ENCODE measurements around the gene CCL1. TPM values are rescaled to one million over a fixed set of nuclear protein-coding genes. Genes with fewer than 3 reads are reported as not detected.

Gene CCL1
- total RNA-seq, 1 experiment from 2014 or later, result not detected

DNA sequence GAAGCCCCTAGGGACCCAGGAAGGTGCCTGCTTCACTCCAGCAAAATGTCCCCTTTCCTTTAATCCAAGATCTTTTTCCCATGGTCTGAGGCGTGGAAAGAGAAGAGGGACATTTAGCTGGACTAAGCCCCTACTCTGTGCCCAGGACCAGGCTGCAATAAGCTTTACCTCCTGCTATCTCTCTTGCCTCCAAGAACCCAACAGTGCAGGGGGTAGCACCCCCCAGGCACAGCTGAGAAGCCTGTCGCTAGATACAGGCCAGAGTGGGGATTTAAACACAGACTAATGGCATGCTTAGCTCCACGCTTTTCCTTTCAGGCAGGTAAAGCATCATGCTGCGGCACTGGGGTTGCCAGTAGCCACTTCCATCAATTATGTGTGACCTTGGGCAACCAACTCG, 24.5 kb upstream of the CCL1 start:
- no peaks in the 10 kb centered on the region for H3K9me3 ChIP-seq (ENCODE audit: control insufficient read depth, insufficient read depth, low read depth, low read length)
- H3K36me3 ChIP-seq (ENCODE audit: control insufficient read depth, insufficient read depth, low read length), result no peaks in the 10 kb centered on the region
- H3K4me1 ChIP-seq (ENCODE audit: control insufficient read depth, insufficient read depth, low read length), result no peaks in the 10 kb centered on the region
- no peak overlapping the region for H3K4me3 ChIP-seq (ENCODE audit: low read depth in 2 of 2, low read length in 2 of 2)
- DNase-seq (ENCODE audit: low read depth, low spot score) (no peak), ATAC-seq (no peak)
- TF ChIP-seq, protein P1, sequence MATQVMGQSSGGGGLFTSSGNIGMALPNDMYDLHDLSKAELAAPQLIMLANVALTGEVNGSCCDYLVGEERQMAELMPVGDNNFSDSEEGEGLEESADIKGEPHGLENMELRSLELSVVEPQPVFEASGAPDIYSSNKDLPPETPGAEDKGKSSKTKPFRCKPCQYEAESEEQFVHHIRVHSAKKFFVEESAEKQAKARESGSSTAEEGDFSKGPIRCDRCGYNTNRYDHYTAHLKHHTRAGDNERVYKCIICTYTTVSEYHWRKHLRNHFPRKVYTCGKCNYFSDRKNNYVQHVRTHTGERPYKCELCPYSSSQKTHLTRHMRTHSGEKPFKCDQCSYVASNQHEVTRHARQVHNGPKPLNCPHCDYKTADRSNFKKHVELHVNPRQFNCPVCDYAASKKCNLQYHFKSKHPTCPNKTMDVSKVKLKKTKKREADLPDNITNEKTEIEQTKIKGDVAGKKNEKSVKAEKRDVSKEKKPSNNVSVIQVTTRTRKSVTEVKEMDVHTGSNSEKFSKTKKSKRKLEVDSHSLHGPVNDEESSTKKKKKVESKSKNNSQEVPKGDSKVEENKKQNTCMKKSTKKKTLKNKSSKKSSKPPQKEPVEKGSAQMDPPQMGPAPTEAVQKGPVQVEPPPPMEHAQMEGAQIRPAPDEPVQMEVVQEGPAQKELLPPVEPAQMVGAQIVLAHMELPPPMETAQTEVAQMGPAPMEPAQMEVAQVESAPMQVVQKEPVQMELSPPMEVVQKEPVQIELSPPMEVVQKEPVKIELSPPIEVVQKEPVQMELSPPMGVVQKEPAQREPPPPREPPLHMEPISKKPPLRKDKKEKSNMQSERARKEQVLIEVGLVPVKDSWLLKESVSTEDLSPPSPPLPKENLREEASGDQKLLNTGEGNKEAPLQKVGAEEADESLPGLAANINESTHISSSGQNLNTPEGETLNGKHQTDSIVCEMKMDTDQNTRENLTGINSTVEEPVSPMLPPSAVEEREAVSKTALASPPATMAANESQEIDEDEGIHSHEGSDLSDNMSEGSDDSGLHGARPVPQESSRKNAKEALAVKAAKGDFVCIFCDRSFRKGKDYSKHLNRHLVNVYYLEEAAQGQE (IDR thresholded peaks at IDR 0.05; ENCODE audit: insufficient read depth in 1 of 2, low read depth in 2 of 2, low read length in 1 of 2), result no peak
- TF ChIP-seq POLR2AphosphoS5 (IDR thresholded peaks at IDR 0.05; ENCODE audit: low read depth, low read length) (no peak), CTCF (IDR thresholded peaks at IDR 0.05) (no peak), SIN3A (IDR thresholded peaks at IDR 0.05; ENCODE audit: borderline replicate concordance, insufficient read depth, low read depth, low read length) (no peak), TCF7L2 (IDR thresholded peaks at IDR 0.05; ENCODE audit: low read depth, low read length) (no peak)
- in situ Hi-C loops (cut with HindIII; ENCODE audit: low pct_unique_long_range_greater_than_20kb, low sequenced_read_pairs) (no loop called here), intact Hi-C loops (cut with micrococcal nuclease; ENCODE audit: unreplicated experiment) (no loop called here)
- no TSS peak for BruUV-seq (replicated peaks)
- CTCF ChIA-PET, result no interaction called here
- H3K27ac ChIP-seq (ENCODE audit: low read length), result no peak overlapping the region
- POLR2A ChIA-PET, result no interaction called here
- peaks cover 3% of the 10 kb centered on the region for H3K27me3 ChIP-seq (ENCODE audit: control insufficient read depth, insufficient read depth, low read length)

GRCh38 chr17:34386697-34387550, 23.9 kb upstream of the CCL1 start:
- H3K4me1 ChIP-seq (ENCODE audit: control insufficient read depth, insufficient read depth, low read length), result no peaks in the 10 kb centered on the region
- no peaks in the 10 kb centered on the region for H3K36me3 ChIP-seq (ENCODE audit: control insufficient read depth, insufficient read depth, low read length)
- peaks cover 3% of the 10 kb centered on the region for H3K27me3 ChIP-seq (ENCODE audit: control insufficient read depth, insufficient read depth, low read length)
- ATAC-seq (no peak), DNase-seq (ENCODE audit: low read depth, low spot score) (no peak)
- intact Hi-C loops (cut with micrococcal nuclease; ENCODE audit: unreplicated experiment), result no loop called here
- CTCF ChIA-PET, result no interaction called here
- no peak for TF ChIP-seq CTCF (IDR thresholded peaks at IDR 0.05)
- no peak for TF ChIP-seq POLR2AphosphoS5 (IDR thresholded peaks at IDR 0.05; ENCODE audit: low read depth, low read length)
- TF ChIP-seq, protein P1 (IDR thresholded peaks at IDR 0.05; ENCODE audit: insufficient read depth in 1 of 2, low read depth in 2 of 2, low read length in 1 of 2), result no peak
- no peak for TF ChIP-seq TCF7L2 (IDR thresholded peaks at IDR 0.05; ENCODE audit: low read depth, low read length)
- TF ChIP-seq SIN3A (IDR thresholded peaks at IDR 0.05; ENCODE audit: borderline replicate concordance, insufficient read depth, low read depth, low read length), result no peak
- no peak overlapping the region for H3K27ac ChIP-seq (ENCODE audit: low read length)
- no peak overlapping the region for H3K4me3 ChIP-seq (ENCODE audit: low read depth in 2 of 2, low read length in 2 of 2)
- POLR2A ChIA-PET, result no interaction called here
- H3K9me3 ChIP-seq (ENCODE audit: control insufficient read depth, insufficient read depth, low read depth, low read length), result no peaks in the 10 kb centered on the region
- no TSS peak for BruUV-seq (replicated peaks)
- in situ Hi-C loops (cut with HindIII; ENCODE audit: low pct_unique_long_range_greater_than_20kb, low sequenced_read_pairs), result no loop called here
